WTC11 (cell line): Measurements from ENCODE around the gene S100B. TPM values are rescaled to one million over a fixed set of nuclear protein-coding genes. Genes with fewer than 3 reads are reported as not detected.

ENCODE experiments used
- ATAC-seq: fragments of 200-7000 bp; cut with Tn5 transposase; 2 replicates; pipeline ENCODE4 v1.10.0; 2021; ENCODE audit warnings: mild to moderate bottlenecking, moderate library complexity
- CTCF ChIA-PET: fragments of 300-600 bp; sonication (Branson Sonifier 250); formaldehyde crosslinking; loops from one replicate; lab custom pipeline; 2021; ENCODE audit warnings: antibody characterized with exemption; lab: Charles Lee
- POLR2A ChIA-PET: fragments of 350-600 bp; sonication (Branson Sonifier 250); formaldehyde crosslinking; loops from one replicate; lab custom pipeline; 2021; ENCODE audit warnings: antibody characterized with exemption; lab: Charles Lee
- DNase-seq: peaks from one replicate; pipeline ENCODE4 v3.0.0; 2021; ENCODE audit warnings: low spot score
- H3K27ac Mint-ChIP-seq: 2 replicates; pipeline ENCODE4 v1.8.0; 2021; ENCODE audit warnings: mixed read lengths
- H3K27me3 Mint-ChIP-seq: 2 replicates; pipeline ENCODE4 v1.8.0; 2021; ENCODE audit warnings: low read depth, mild to moderate bottlenecking, moderate library complexity, mixed read lengths
- H3K36me3 Mint-ChIP-seq: 2 replicates; pipeline ENCODE4 v1.8.0; 2021; ENCODE audit warnings: mixed read lengths
- H3K4me1 Mint-ChIP-seq: 2 replicates; pipeline ENCODE4 v1.8.0; 2022; ENCODE audit warnings: mixed read lengths
- H3K4me3 Mint-ChIP-seq: 2 replicates; pipeline ENCODE4 v1.8.0; 2021; ENCODE audit warnings: mild to moderate bottlenecking, moderate library complexity, mixed read lengths
- H3K9me3 Mint-ChIP-seq: 2 replicates; pipeline ENCODE4 v1.8.0; 2021; ENCODE audit warnings: mixed read lengths
- ESRRA ChIP-seq: sonication (generic); formaldehyde crosslinking; IDR thresholded peaks from 2 replicates; pipeline ENCODE4 v1.8.1; 2022; ENCODE audit warnings: mild to moderate bottlenecking, missing genetic modification reagents, borderline replicate concordance
- FOXK1 ChIP-seq: sonication (generic); formaldehyde crosslinking; IDR thresholded peaks from 2 replicates; pipeline ENCODE4 v1.8.0; 2022; ENCODE audit warnings: mild to moderate bottlenecking, moderate library complexity, missing genetic modification reagents
- GTF2I ChIP-seq: fragments of 250-450 bp; sonication (Bioruptor Pico); conservative IDR thresholded peaks from 2 replicates; pipeline ENCODE4 v1.4.0; 2021; ENCODE audit warnings: mild to moderate bottlenecking
- HMGA2 ChIP-seq: fragments of 250-450 bp; sonication (Bioruptor Pico); IDR thresholded peaks from 2 replicates; pipeline ENCODE4 v1.4.0; 2021; ENCODE audit warnings: mild to moderate bottlenecking, moderate library complexity
- IRF2 ChIP-seq: sonication (generic); formaldehyde crosslinking; IDR thresholded peaks from 2 replicates; pipeline ENCODE4 v1.8.0; 2022; ENCODE audit warnings: low read depth, missing genetic modification reagents, borderline replicate concordance
- OVOL2 ChIP-seq: fragments of 250-450 bp; sonication (Bioruptor Pico); IDR thresholded peaks from 2 replicates; pipeline ENCODE4 v1.9.0; 2021; ENCODE audit warnings: mild to moderate bottlenecking, borderline replicate concordance
- SMAD3 ChIP-seq: sonication (generic); formaldehyde crosslinking; IDR thresholded peaks from 2 replicates; pipeline ENCODE4 v1.8.0; 2022; ENCODE audit warnings: missing genetic modification reagents, mild to moderate bottlenecking, borderline replicate concordance
- TEAD4 ChIP-seq: sonication (generic); formaldehyde crosslinking; IDR thresholded peaks from 2 replicates; pipeline ENCODE4 v1.8.0; 2022; ENCODE audit warnings: mild to moderate bottlenecking, missing genetic modification reagents
- ZNF138 ChIP-seq: sonication (generic); formaldehyde crosslinking; conservative IDR thresholded peaks from 2 replicates; pipeline ENCODE4 v1.8.1; 2022; ENCODE audit warnings: mild to moderate bottlenecking, moderate library complexity, missing genetic modification reagents
- ZNF219 ChIP-seq: sonication (generic); formaldehyde crosslinking; IDR thresholded peaks from 2 replicates; pipeline ENCODE4 v1.8.0; 2023; ENCODE audit warnings: missing genetic modification reagents, mild to moderate bottlenecking, borderline replicate concordance
- ZNF263 ChIP-seq: sonication (generic); formaldehyde crosslinking; IDR thresholded peaks from 2 replicates; pipeline ENCODE4 v1.8.1; 2022; ENCODE audit warnings: low read depth, mild to moderate bottlenecking, moderate library complexity, missing genetic modification reagents
- total RNA-seq: library from RNA; stranded (reverse); gene quantifications from 3 replicates; pipeline ENCODE4 v1.2.3, GENCODE V29; 2021
- TF ChIP-seq, protein P1 (sequence below): sonication (generic); formaldehyde crosslinking; IDR thresholded peaks from 2 replicates; pipeline ENCODE4 v1.8.1; 2022; ENCODE audit warnings: missing genetic modification reagents, borderline replicate concordance
- TF ChIP-seq, protein P2 (sequence below): sonication (generic); formaldehyde crosslinking; IDR thresholded peaks from 2 replicates; pipeline ENCODE4 v1.8.0; 2023; ENCODE audit warnings: missing genetic modification reagents
- TF ChIP-seq, protein P3 (sequence below): sonication (generic); formaldehyde crosslinking; IDR thresholded peaks from 2 replicates; pipeline ENCODE4 v1.8.1; 2023; ENCODE audit warnings: mild to moderate bottlenecking, missing genetic modification reagents
- TF ChIP-seq, protein P4 (sequence below): sonication (generic); formaldehyde crosslinking; IDR thresholded peaks from 2 replicates; pipeline ENCODE4 v1.8.1; 2023; ENCODE audit warnings: mild to moderate bottlenecking, missing genetic modification reagents
- TF ChIP-seq, protein P5 (sequence below): sonication (generic); formaldehyde crosslinking; IDR thresholded peaks from 2 replicates; pipeline ENCODE4 v1.8.1; 2023; ENCODE audit warnings: mild to moderate bottlenecking, moderate library complexity, missing genetic modification reagents
- TF ChIP-seq, protein P6 (sequence below): fragments of 250-450 bp; sonication (Bioruptor Pico); IDR thresholded peaks from 2 replicates; pipeline ENCODE4 v1.9.0; 2021; ENCODE audit warnings: mild to moderate bottlenecking
- TF ChIP-seq, protein P7 (sequence below): sonication (generic); formaldehyde crosslinking; IDR thresholded peaks from 2 replicates; pipeline ENCODE4 v1.8.1; 2022; ENCODE audit warnings: low read depth, missing genetic modification reagents, borderline replicate concordance
- TF ChIP-seq, protein P8 (sequence below): fragments of 250-450 bp; sonication (Bioruptor Pico); IDR thresholded peaks from 2 replicates; pipeline ENCODE4 v1.9.0; 2021; ENCODE audit warnings: moderate library complexity, mild to moderate bottlenecking, inconsistent platforms, borderline replicate concordance
- TF ChIP-seq, protein P9 (sequence below): sonication (generic); formaldehyde crosslinking; IDR thresholded peaks from 2 replicates; pipeline ENCODE4 v1.8.0; 2022; ENCODE audit warnings: mild to moderate bottlenecking, missing genetic modification reagents

S100B gene
- total RNA-seq, 1 experiment from 2014 or later, result 0.46 TPM

DNA sequence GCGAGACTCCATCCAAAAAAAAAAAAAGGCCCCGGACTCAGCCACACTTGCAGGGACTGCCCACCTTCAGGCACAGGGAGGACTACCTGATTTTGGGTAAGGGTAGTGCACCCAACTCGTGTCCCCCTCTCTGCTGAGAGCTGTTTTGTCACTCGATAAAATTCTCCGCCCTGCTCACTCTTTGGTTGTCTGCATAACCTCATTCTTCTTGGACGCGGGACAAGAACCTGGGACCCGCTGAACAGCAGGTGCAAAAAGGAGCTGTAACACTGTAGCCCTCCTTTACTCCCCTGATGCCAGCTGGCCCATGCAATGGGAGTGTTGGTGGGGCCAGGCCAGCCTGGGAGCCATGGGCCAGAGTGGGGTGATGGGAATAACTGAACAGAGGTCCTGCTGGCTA is 10.6 kb downstream of the S100B start (continued):
- TF ChIP-seq, protein P1, sequence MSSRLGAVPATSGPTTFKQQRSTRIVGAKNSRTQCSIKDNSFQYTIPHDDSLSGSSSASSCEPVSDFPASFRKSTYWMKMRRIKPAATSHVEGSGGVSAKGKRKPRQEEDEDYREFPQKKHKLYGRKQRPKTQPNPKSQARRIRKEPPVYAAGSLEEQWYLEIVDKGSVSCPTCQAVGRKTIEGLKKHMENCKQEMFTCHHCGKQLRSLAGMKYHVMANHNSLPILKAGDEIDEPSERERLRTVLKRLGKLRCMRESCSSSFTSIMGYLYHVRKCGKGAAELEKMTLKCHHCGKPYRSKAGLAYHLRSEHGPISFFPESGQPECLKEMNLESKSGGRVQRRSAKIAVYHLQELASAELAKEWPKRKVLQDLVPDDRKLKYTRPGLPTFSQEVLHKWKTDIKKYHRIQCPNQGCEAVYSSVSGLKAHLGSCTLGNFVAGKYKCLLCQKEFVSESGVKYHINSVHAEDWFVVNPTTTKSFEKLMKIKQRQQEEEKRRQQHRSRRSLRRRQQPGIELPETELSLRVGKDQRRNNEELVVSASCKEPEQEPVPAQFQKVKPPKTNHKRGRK (CRISPR knock-in tag), result no peak
- TF ChIP-seq ZNF263 (no peak), ZNF138 (CRISPR knock-in tag) (no peak), IRF2 (CRISPR knock-in tag) (no peak), ZNF219 (no peak), GTF2I (CRISPR knock-in tag) (no peak), SMAD3 (CRISPR knock-in tag) (no peak), FOXK1 (no peak), HMGA2 (CRISPR knock-in tag) (no peak)
- TF ChIP-seq, protein P2, sequence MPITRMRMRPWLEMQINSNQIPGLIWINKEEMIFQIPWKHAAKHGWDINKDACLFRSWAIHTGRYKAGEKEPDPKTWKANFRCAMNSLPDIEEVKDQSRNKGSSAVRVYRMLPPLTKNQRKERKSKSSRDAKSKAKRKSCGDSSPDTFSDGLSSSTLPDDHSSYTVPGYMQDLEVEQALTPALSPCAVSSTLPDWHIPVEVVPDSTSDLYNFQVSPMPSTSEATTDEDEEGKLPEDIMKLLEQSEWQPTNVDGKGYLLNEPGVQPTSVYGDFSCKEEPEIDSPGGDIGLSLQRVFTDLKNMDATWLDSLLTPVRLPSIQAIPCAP (CRISPR knock-in tag), result no peak
- TF ChIP-seq, protein P3, sequence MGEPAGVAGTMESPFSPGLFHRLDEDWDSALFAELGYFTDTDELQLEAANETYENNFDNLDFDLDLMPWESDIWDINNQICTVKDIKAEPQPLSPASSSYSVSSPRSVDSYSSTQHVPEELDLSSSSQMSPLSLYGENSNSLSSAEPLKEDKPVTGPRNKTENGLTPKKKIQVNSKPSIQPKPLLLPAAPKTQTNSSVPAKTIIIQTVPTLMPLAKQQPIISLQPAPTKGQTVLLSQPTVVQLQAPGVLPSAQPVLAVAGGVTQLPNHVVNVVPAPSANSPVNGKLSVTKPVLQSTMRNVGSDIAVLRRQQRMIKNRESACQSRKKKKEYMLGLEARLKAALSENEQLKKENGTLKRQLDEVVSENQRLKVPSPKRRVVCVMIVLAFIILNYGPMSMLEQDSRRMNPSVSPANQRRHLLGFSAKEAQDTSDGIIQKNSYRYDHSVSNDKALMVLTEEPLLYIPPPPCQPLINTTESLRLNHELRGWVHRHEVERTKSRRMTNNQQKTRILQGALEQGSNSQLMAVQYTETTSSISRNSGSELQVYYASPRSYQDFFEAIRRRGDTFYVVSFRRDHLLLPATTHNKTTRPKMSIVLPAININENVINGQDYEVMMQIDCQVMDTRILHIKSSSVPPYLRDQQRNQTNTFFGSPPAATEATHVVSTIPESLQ (CRISPR knock-in tag), result no peak
- TF ChIP-seq, protein P4, sequence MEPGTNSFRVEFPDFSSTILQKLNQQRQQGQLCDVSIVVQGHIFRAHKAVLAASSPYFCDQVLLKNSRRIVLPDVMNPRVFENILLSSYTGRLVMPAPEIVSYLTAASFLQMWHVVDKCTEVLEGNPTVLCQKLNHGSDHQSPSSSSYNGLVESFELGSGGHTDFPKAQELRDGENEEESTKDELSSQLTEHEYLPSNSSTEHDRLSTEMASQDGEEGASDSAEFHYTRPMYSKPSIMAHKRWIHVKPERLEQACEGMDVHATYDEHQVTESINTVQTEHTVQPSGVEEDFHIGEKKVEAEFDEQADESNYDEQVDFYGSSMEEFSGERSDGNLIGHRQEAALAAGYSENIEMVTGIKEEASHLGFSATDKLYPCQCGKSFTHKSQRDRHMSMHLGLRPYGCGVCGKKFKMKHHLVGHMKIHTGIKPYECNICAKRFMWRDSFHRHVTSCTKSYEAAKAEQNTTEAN, result no peak
- TF ChIP-seq, protein P5, sequence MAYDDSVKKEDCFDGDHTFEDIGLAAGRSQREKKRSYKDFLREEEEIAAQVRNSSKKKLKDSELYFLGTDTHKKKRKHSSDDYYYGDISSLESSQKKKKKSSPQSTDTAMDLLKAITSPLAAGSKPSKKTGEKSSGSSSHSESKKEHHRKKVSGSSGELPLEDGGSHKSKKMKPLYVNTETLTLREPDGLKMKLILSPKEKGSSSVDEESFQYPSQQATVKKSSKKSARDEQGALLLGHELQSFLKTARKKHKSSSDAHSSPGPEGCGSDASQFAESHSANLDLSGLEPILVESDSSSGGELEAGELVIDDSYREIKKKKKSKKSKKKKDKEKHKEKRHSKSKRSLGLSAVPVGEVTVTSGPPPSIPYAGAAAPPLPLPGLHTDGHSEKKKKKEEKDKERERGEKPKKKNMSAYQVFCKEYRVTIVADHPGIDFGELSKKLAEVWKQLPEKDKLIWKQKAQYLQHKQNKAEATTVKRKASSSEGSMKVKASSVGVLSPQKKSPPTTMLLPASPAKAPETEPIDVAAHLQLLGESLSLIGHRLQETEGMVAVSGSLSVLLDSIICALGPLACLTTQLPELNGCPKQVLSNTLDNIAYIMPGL, result no peak

DNA sequence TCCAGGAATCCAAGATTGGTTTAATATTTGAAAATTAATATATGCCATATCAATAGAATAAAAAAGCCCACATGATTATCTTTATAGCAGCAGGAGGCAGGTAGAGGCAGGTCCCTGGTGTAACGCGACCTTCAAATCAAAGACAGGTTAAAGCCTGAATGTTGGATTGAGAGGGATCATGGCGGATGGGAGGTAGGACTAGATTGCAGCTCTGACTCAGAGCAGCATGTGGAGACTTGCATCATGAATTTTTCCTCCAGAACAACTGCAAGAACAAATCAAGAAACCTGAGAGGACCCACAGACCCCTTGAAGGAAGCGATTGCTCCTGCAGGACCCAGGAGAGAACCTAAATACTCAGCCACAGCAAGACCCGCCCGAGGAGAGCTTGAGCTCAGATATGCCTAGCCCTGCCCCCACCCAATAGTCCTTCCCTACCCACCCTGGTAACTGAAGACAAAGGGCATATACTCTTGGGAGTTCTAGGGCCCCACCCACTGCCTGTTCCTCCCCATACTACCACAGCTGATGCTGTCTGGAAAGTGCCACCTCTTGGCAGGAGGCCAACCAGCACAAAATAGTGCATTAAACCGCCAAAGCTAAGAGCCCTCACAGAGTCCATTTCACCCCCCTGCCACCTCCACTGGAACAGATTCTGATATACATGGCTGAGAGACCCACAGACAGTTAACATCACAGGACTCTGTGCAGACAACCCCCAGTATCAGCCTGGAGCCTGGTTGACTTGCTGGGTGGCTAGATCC is 19.5 kb downstream of the S100B start:
- CTCF ChIA-PET, result interaction anchor here (0.6 kb wide), 1 partner anchor 12 kb away, joined by 3 read pairs; no protein-coding TSS in a partner anchor
- H3K27me3 Mint-ChIP-seq, result peaks cover 9% of the 10 kb centered on the region
- H3K4me3 Mint-ChIP-seq, result no peak overlapping the region
- no peak for DNase-seq
- peaks cover 19% of the 10 kb centered on the region for H3K36me3 Mint-ChIP-seq
- no peaks in the 10 kb centered on the region for H3K4me1 Mint-ChIP-seq
- no peak overlapping the region for H3K27ac Mint-ChIP-seq
- peaks cover 74% of the 10 kb centered on the region for H3K9me3 Mint-ChIP-seq
- ATAC-seq, result no peak
- POLR2A ChIA-PET, result no interaction called here
- TF ChIP-seq, protein P6, sequence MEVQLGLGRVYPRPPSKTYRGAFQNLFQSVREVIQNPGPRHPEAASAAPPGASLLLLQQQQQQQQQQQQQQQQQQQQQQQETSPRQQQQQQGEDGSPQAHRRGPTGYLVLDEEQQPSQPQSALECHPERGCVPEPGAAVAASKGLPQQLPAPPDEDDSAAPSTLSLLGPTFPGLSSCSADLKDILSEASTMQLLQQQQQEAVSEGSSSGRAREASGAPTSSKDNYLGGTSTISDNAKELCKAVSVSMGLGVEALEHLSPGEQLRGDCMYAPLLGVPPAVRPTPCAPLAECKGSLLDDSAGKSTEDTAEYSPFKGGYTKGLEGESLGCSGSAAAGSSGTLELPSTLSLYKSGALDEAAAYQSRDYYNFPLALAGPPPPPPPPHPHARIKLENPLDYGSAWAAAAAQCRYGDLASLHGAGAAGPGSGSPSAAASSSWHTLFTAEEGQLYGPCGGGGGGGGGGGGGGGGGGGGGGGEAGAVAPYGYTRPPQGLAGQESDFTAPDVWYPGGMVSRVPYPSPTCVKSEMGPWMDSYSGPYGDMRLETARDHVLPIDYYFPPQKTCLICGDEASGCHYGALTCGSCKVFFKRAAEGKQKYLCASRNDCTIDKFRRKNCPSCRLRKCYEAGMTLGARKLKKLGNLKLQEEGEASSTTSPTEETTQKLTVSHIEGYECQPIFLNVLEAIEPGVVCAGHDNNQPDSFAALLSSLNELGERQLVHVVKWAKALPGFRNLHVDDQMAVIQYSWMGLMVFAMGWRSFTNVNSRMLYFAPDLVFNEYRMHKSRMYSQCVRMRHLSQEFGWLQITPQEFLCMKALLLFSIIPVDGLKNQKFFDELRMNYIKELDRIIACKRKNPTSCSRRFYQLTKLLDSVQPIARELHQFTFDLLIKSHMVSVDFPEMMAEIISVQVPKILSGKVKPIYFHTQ, result no peak
- TF ChIP-seq, protein P7, sequence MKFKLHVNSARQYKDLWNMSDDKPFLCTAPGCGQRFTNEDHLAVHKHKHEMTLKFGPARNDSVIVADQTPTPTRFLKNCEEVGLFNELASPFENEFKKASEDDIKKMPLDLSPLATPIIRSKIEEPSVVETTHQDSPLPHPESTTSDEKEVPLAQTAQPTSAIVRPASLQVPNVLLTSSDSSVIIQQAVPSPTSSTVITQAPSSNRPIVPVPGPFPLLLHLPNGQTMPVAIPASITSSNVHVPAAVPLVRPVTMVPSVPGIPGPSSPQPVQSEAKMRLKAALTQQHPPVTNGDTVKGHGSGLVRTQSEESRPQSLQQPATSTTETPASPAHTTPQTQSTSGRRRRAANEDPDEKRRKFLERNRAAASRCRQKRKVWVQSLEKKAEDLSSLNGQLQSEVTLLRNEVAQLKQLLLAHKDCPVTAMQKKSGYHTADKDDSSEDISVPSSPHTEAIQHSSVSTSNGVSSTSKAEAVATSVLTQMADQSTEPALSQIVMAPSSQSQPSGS (CRISPR knock-in tag), result no peak
- TF ChIP-seq, protein P8, sequence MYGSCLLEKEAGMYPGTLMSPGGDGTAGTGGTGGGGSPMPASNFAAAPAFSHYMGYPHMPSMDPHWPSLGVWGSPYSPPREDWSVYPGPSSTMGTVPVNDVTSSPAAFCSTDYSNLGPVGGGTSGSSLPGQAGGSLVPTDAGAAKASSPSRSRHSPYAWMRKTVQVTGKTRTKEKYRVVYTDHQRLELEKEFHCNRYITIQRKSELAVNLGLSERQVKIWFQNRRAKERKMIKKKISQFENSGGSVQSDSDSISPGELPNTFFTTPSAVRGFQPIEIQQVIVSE (CRISPR knock-in tag), result no peak
- TF ChIP-seq ESRRA (CRISPR knock-in tag) (no peak), TEAD4 (CRISPR knock-in tag) (no peak), OVOL2 (CRISPR knock-in tag) (no peak)
- TF ChIP-seq, protein P9, sequence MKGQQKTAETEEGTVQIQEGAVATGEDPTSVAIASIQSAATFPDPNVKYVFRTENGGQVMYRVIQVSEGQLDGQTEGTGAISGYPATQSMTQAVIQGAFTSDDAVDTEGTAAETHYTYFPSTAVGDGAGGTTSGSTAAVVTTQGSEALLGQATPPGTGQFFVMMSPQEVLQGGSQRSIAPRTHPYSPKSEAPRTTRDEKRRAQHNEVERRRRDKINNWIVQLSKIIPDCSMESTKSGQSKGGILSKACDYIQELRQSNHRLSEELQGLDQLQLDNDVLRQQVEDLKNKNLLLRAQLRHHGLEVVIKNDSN (CRISPR knock-in tag), result no peak
